Stimulated activated CD4-positive, alpha-beta T cell treated with anti-CD3 and anti-CD28 coated beads, Interleukin-2, amount 100 ng/mL, for 48 hours (primary cell): Measurements from ENCODE around the gene DGCR6L.
"Not testable (repeated sequence)": the region's sequence is repeated elsewhere in the genome, so short reads cannot be mapped to it uniquely, and the experiment has no call there.

Source experiments
- DNase-seq, 2 donors: peaks; one replicate each; pipeline ENCODE4 v3.0.0-alpha.2; 2020

The DGCR6L gene

DNA sequence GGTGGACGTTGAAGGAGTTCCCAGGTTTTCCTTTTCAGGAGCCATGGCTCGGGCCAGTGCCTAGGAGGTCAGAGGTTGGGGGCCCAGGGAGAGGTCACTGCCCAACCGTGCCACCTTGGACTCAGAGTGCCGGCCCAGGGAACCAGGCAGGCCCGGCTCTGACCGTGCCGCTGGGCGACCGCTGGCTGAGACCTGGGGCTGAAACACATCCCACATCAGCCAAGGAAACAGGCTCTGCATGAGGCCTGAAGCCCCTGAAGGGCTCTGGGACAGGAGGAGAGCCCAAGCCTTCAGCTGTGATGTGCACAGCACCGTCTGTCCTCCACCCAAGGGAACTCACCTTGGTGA, 29.8 kb downstream of the DGCR6L start:
- no peak for DNase-seq

GRCh38 chr22:20289182-20290044, 30.4 kb downstream of the DGCR6L start:
- DNase-seq: not testable (repeated sequence)

DNA sequence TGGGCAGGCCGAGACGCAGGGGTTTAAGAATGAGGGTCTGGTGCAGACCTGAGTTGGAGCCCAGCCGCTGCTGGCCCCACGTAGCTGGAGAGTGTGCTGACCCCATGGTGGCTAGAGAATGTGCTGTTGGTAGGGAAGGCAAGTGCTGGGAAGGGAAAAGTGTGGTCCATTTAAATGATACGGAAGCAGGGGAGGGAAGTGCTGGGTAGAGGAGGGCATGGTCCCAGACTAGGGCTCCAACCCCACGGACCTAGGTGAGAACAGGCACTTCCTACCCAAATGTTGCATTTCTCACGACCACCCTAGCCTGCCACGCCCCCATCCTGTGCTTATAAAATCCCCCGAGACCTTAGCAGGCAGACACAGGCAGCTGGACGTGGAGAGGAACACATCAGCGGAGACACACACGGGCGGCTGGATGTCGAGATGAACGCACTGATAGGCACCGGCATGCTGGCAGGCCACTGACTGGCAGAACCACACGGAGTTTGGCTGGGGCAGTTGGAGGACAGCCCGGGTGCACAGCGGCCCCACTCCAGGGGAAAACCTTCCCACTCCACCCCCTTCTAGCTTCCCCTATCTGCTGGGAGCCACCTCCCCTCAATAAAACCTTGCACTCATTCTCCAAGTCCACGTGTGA, 33.0 kb downstream of the DGCR6L start:
- not testable (repeated sequence) for DNase-seq

- not testable (repeated sequence) for DNase-seq
Measured at GRCh38 chr22:20286312-20286660, 33.6 kb downstream of the DGCR6L start.

- DNase-seq: peak; percentile 72 to 84
Measured at GRCh38 chr22:20285473-20286311, 34.2 kb downstream of the DGCR6L start.

GRCh38 chr22:20284471-20285086, 35.3 kb downstream of the DGCR6L start:
- no peak for DNase-seq

GRCh38 chr22:20283674-20284066, 36.2 kb downstream of the DGCR6L start:
- no peak for DNase-seq

DNA sequence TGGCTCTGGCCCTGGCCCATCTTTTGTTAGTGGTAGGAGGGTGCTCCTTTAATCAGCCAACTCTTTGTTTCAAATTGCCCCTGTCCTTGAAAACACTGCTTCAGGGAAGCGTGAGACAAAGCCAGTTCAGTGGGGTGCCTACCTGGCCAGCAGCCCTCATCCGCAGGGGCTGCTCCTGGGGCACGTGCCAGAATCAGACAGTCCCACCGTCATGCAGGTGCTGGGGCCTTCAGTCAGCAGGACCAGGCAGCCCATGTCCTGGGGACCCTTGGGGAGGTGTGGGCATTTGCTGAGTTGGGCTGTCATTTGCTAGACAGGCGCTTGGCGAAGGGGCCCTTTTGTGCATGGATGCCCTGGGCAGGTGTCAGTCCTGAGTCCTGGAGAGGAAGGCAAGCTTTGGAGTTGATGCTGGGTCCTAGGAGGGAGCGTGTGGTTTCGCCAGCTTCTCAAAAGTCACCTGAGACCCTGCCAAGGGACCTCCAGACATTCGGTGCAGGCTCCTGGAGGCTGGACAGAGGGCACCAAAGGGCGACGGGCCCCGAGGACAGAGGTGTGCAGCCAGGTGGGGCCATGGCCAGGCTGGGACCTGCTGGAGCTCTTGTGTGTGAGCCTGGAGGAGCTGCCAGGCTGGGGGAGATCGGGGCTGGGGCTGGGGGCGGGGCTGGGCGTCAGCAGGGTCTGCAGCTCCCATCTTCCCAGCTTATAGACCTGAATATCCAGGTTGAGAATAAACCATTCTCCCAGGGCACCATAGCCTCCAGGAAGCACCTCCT, 36.8 kb downstream of the DGCR6L start:
- DNase-seq: no peak

DNA sequence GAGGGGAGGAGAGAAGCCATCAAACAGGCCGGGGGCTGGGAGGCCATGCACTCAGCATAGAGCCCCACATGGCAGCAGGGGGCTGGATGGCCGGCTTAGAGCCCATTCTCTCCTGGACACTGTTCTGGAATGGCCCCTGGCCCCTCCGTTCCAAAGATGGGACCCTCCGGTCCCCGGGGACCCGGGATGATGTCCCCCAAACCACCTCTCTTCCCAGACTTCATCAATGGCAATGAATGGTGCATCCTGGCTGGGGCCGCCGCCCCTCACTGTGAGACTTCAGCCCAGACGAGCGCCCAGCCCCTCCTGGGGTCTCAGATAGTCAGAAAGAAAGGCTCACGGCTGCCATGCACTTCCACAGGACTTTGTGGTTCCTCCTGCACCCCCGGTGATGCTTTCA, 38.0 kb downstream of the DGCR6L start:
- no peak for DNase-seq

GRCh38 chr22:20281473-20281872, 38.4 kb downstream of the DGCR6L start:
- not testable (repeated sequence) for DNase-seq

DNA sequence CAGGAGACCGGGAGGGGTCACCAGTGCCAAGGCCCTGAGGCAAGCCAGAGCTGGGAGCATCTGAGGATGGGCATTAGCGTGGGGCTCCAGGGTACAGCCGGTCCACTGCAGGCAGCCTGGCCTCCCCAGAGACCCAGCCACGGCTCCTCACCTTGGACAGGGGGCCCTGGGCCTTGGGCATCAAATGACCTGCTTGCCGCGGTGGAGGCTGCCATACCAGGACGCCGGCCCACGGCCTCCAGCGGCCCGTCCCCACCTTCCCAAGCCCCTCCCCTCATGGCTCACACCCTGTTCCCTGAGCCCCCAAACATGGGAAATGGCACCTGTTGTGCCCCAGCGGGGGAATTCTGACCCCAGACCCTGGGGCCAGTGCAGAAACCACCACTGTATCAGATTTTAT, 39.0 kb downstream of the DGCR6L start:
- DNase-seq: no peak

- not testable (repeated sequence) for DNase-seq
Measured at GRCh38 chr22:20280163-20280562, 39.7 kb downstream of the DGCR6L start.

GRCh38 chr22:20279662-20280134, 40.2 kb downstream of the DGCR6L start:
- no peak for DNase-seq

DNA sequence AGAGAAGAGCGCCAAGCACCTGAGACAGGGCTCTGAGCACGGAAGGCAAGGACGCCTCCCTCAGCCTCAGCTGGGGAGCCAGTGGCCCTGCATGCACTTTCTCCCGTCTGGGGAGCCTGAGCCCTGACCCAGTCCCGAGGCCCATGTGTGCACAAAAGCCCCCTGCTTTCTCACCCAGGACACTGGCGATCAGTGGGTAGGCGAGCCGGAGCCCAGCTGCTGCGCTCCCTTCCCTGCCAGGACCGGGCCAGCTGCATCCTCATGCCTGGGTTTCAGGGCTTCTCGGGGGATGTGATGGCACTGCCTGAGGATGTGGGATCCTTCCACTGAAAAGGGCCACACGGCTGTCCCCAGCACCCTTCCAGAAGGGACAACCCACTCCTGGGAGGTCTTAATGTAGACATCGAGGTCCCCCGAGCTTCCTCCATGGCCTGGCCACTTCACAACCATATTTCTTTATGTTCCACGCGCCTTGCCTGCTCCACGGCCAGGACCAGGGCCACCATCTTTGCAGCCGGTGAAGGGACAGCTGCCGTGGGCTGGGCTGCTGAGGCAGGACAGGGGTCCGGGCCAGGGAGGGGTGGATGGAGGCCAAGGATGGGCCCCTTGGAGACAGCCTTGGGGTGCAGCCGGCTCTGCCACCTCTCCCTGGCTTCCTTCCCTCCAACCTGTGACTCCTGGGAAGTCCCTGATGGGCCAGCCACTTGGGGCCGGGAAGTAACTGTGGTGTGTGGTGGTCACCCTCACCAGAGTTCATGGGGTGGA, 41.0 kb downstream of the DGCR6L start:
- DNase-seq: not testable (repeated sequence)

GRCh38 chr22:20277936-20278635, 41.8 kb downstream of the DGCR6L start:
- not testable (repeated sequence) for DNase-seq

GRCh38 chr22:20276468-20276867, 43.4 kb downstream of the DGCR6L start:
- no peak for DNase-seq

DNA sequence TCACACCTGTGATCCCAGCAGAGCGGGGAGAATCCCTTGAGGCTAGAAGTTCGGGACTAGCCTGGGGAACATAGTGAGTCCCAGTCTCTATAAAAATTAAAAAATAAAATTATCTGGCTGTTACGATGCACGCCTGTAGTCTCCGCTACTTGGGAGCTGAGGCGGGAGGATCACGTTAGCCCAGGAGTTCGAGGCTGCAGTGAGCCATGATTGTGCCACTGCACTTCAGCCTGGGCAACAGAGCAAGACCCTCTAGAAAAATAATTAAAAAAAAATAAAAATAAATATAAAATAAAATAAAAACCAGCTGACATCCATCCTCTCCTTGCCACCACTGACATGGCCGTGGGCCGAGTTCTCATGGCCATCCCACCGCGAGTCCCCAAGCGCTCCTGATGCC, 44.0 kb downstream of the DGCR6L start:
- DNase-seq: no peak

GRCh38 chr22:20275325-20275724, 44.5 kb downstream of the DGCR6L start:
- not testable (repeated sequence) for DNase-seq

GRCh38 chr22:20274374-20274773, 45.5 kb downstream of the DGCR6L start:
- not testable (repeated sequence) for DNase-seq

- no peak for DNase-seq
Measured at GRCh38 chr22:20273758-20274181, 46.1 kb downstream of the DGCR6L start.

- no peak for DNase-seq
Measured at GRCh38 chr22:20272700-20273099, 47.2 kb downstream of the DGCR6L start.
